Activated naive CD8-positive, alpha-beta T cell treated with anti-CD3 and anti-CD28 coated beads, Interleukin-2, amount 10 ng/mL, durations not matched to agents 7 days and 5 days (primary cell): ENCODE measurements around the gene LPCAT3. TPM values are rescaled to one million over a fixed set of nuclear protein-coding genes. Genes with fewer than 3 reads are reported as not detected.

Experiments
- ATAC-seq: fragments of 150-1000 bp; cut with Tn5 transposase; one replicate; pipeline ENCODE4 v1.10.0; 2021; ENCODE audit warnings: low read depth, moderate library complexity
- POLR2A ChIA-PET: fragments of 350-600 bp; sonication (Branson Sonifier 250); formaldehyde crosslinking; loops from one replicate; lab custom pipeline; 2021; ENCODE audit warnings: antibody characterized with exemption; lab: Charles Lee
- DNase-seq: peaks from one replicate; pipeline ENCODE4 v3.0.0; 2021
- H3K27ac Mint-ChIP-seq: one replicate; pipeline ENCODE4 v1.8.0; 2022; ENCODE audit warnings: mild to moderate bottlenecking, mixed read lengths
- H3K27me3 Mint-ChIP-seq: one replicate; pipeline ENCODE4 v1.8.0; 2022; ENCODE audit warnings: mild to moderate bottlenecking, moderate library complexity, mixed read lengths
- H3K36me3 Mint-ChIP-seq: one replicate; pipeline ENCODE4 v1.8.0; 2021; ENCODE audit warnings: mild to moderate bottlenecking, mixed read lengths
- H3K4me1 Mint-ChIP-seq: one replicate; pipeline ENCODE4 v1.8.0; 2021; ENCODE audit warnings: mixed read lengths
- H3K4me3 Mint-ChIP-seq: one replicate; pipeline ENCODE4 v1.8.0; 2022; ENCODE audit warnings: mild to moderate bottlenecking, moderate library complexity, mixed read lengths
- H3K9me3 Mint-ChIP-seq: one replicate; pipeline ENCODE4 v1.8.0; 2021; ENCODE audit warnings: mixed read lengths
- total RNA-seq, 2 experiments: library from RNA; stranded (reverse); gene quantifications; one replicate each; pipeline ENCODE4 v1.2.3, GENCODE V29; 2021

Gene LPCAT3
- total RNA-seq, 2 experiments from 2014 or later = 30.3 to 33.9 TPM

GRCh38 chr12:6963016-6963731 is 55.1 kb downstream of the LPCAT3 start:
- H3K36me3 Mint-ChIP-seq = peaks cover 27% of the 10 kb centered on the region
- H3K27me3 Mint-ChIP-seq = no peaks in the 10 kb centered on the region
- peak; percentile 36 for DNase-seq
- H3K4me3 Mint-ChIP-seq = no peak overlapping the region
- peaks cover 50% of the 10 kb centered on the region for H3K4me1 Mint-ChIP-seq
- no peak for ATAC-seq
- H3K9me3 Mint-ChIP-seq = no peaks in the 10 kb centered on the region
- peak overlapping the region; percentile 96 for H3K27ac Mint-ChIP-seq
- POLR2A ChIA-PET = interaction anchor here (0.6 to 13.5 kb wide), 5 partner anchors 19 to 87 kb away, joined by 3 to 1055 read pairs (median 3); partner anchors contain the start of genes C12orf57, LPCAT3, PTPN6 and RNU7-1

GRCh38 chr12:6962285-6963015 is 55.8 kb downstream of the LPCAT3 start:
- Mint-ChIP-seq H3K27me3 (no peaks in the 10 kb centered on the region), H3K36me3 (peaks cover 32% of the 10 kb centered on the region), H3K4me1 (peaks cover 51% of the 10 kb centered on the region), H3K27ac (peak overlapping the region; percentile 96), H3K4me3 (peak overlapping the region; percentile 89), H3K9me3 (no peaks in the 10 kb centered on the region)
- POLR2A ChIA-PET = interaction anchor here (1.1 to 13.5 kb wide), 3 partner anchors 18 to 71 kb away, joined by 3 to 1055 read pairs (median 4); partner anchors contain the start of genes C12orf57, PTPN6 and RNU7-1
- DNase-seq (peak; percentile 45), ATAC-seq (no peak)

DNA sequence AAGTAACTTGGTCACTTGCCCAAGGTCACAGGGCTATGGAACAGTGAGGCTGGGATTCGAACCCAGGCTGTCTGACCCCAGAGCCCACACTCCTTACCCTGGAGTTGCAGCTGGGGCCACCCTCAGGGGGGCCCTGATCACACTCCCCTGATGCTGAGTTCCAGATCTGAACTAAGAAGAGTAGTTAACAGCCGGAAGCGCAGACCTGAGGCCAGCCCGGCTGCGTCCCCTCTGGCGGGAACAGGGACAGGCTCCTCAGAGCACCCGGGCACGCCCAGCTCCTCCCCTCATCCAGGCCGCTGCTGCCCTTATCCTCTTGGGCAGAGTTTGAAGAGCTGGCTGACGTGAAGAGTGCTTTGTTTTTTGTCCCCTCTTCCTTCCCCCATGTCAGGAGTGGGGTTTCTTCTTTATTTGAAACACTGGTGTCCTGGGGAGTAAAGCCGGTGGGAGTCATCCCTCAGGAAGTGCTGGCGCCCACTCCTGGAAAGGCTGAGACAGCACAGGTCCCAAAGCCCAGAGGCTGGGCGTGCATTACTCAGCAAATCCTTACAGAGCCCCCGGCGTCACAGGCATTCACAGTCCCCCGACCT is 56.5 kb downstream of the LPCAT3 start:
- Mint-ChIP-seq H3K36me3 (peaks cover 34% of the 10 kb centered on the region), H3K27ac (peak overlapping the region; percentile 96), H3K4me1 (peaks cover 57% of the 10 kb centered on the region), H3K4me3 (peak overlapping the region; percentile 89), H3K27me3 (no peaks in the 10 kb centered on the region), H3K9me3 (no peaks in the 10 kb centered on the region)
- DNase-seq = peak; percentile 62
- POLR2A ChIA-PET = interaction anchor here (0.7 to 13.5 kb wide), 8 partner anchors 18 to 238 kb away, joined by 3 to 1055 read pairs (median 6); partner anchors contain the start of genes C12orf57, COPS7A, LPCAT3 and PTPN6
- ATAC-seq = peak; percentile 10

- peak; percentile 32 for ATAC-seq
- Mint-ChIP-seq H3K9me3 (no peaks in the 10 kb centered on the region), H3K27me3 (no peaks in the 10 kb centered on the region), H3K36me3 (peaks cover 38% of the 10 kb centered on the region), H3K4me1 (peaks cover 59% of the 10 kb centered on the region), H3K4me3 (peak overlapping the region; percentile 89), H3K27ac (peak overlapping the region; percentile 96)
- peak; percentile 72 for DNase-seq
- POLR2A ChIA-PET = interaction anchor here (0.7 to 13.5 kb wide), 8 partner anchors 17 to 237 kb away, joined by 3 to 1055 read pairs (median 6); partner anchors contain the start of genes C12orf57, COPS7A, LPCAT3 and PTPN6
Measured at GRCh38 chr12:6961278-6961694, 57.0 kb downstream of the LPCAT3 start.

- no peaks in the 10 kb centered on the region for H3K9me3 Mint-ChIP-seq
- peaks cover 63% of the 10 kb centered on the region for H3K4me1 Mint-ChIP-seq
- DNase-seq (peak; percentile 55), ATAC-seq (peak; percentile 12)
- POLR2A ChIA-PET = interaction anchor here (0.9 to 13.5 kb wide), 9 partner anchors 17 to 237 kb away, joined by 3 to 1055 read pairs (median 6); partner anchors contain the start of genes C12orf57, COPS7A, LPCAT3 and PTPN6
- H3K27me3 Mint-ChIP-seq = no peaks in the 10 kb centered on the region
- peak overlapping the region; percentile 96 for H3K27ac Mint-ChIP-seq
- H3K36me3 Mint-ChIP-seq = peaks cover 41% of the 10 kb centered on the region
- peak overlapping the region; percentile 89 for H3K4me3 Mint-ChIP-seq
Measured at GRCh38 chr12:6960593-6961277, 57.5 kb downstream of the LPCAT3 start.

GRCh38 chr12:6959805-6960592 is 58.3 kb downstream of the LPCAT3 start:
- Mint-ChIP-seq H3K4me3 (peak overlapping the region; percentile 89), H3K4me1 (peaks cover 66% of the 10 kb centered on the region), H3K27ac (peak overlapping the region; percentile 100), H3K36me3 (peaks cover 44% of the 10 kb centered on the region), H3K9me3 (no peaks in the 10 kb centered on the region), H3K27me3 (no peaks in the 10 kb centered on the region)
- POLR2A ChIA-PET = interaction anchor here (0.6 to 13.5 kb wide), 15 partner anchors 8 to 149 kb away, joined by 3 to 1055 read pairs (median 6); partner anchors contain the start of genes C12orf57, C1RL, EMG1 and ENO2
- no peak for ATAC-seq
- no peak for DNase-seq

- ATAC-seq (peak; percentile 57), DNase-seq (peak; percentile 66)
- H3K4me3 Mint-ChIP-seq = peak overlapping the region; percentile 89
- H3K27ac Mint-ChIP-seq = peak overlapping the region; percentile 100
- peaks cover 68% of the 10 kb centered on the region for H3K4me1 Mint-ChIP-seq
- no peaks in the 10 kb centered on the region for H3K9me3 Mint-ChIP-seq
- H3K27me3 Mint-ChIP-seq = no peaks in the 10 kb centered on the region
- H3K36me3 Mint-ChIP-seq = peaks cover 47% of the 10 kb centered on the region
- POLR2A ChIA-PET = interaction anchor here (0.6 to 13.5 kb wide), 13 partner anchors 9 to 149 kb away, joined by 3 to 1055 read pairs (median 8); partner anchors contain the start of genes C12orf57, C1RL, CDCA3 and EMG1
Measured at GRCh38 chr12:6959058-6959804, 59.0 kb downstream of the LPCAT3 start.

- Mint-ChIP-seq H3K27me3 (no peaks in the 10 kb centered on the region), H3K36me3 (peaks cover 47% of the 10 kb centered on the region), H3K27ac (peak overlapping the region; percentile 100), H3K4me1 (peaks cover 74% of the 10 kb centered on the region), H3K4me3 (peak overlapping the region; percentile 89), H3K9me3 (no peaks in the 10 kb centered on the region)
- POLR2A ChIA-PET = interaction anchor here (1.1 to 13.5 kb wide), 11 partner anchors 9 to 150 kb away, joined by 3 to 1055 read pairs (median 8); partner anchors contain the start of genes C12orf57, C1RL, CDCA3 and EMG1
- ATAC-seq = no peak
- peak; percentile 70 for DNase-seq
Measured at GRCh38 chr12:6958609-6959057, 59.6 kb downstream of the LPCAT3 start.

GRCh38 chr12:6957741-6958608 is 60.3 kb downstream of the LPCAT3 start:
- H3K4me1 Mint-ChIP-seq = peaks cover 78% of the 10 kb centered on the region
- no peaks in the 10 kb centered on the region for H3K27me3 Mint-ChIP-seq
- H3K9me3 Mint-ChIP-seq = no peaks in the 10 kb centered on the region
- DNase-seq (peak; percentile 59), ATAC-seq (no peak)
- POLR2A ChIA-PET = interaction anchor here (1.4 to 13.5 kb wide), 6 partner anchors 14 to 151 kb away, joined by 8 to 1055 read pairs (median 12); partner anchors contain the start of genes C12orf57, C1RL, CDCA3 and ENO2
- peaks cover 52% of the 10 kb centered on the region for H3K36me3 Mint-ChIP-seq
- peak overlapping the region; percentile 100 for H3K27ac Mint-ChIP-seq
- H3K4me3 Mint-ChIP-seq = peak overlapping the region; percentile 89

DNA sequence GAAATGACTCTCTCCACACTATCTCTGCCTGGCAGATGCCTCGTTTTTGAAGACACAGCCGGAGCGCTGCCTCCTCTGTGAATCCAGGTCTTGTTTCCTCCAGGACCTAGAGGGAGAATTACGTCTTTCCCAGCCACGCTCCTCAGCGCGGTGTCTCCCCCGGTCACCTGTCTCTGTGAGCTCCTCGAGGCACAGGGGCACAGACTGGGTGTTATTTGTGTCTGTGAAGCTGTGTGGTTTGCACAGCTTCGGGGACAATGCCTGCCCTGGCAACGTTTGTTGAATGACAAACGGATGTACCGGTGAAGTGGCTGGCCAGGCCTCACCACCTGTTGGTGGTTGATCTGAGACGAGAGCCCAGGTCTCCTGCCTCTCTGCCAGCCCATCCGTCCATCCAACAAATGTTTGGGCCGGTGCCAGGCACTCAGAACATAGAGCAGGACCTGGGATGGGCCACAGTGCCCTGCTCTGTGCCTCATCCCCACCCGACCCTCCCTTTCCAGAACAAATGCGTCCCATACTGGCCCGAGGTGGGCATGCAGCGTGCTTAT is 61.0 kb downstream of the LPCAT3 start:
- DNase-seq (no peak), ATAC-seq (no peak)
- Mint-ChIP-seq H3K9me3 (no peaks in the 10 kb centered on the region), H3K27me3 (no peaks in the 10 kb centered on the region), H3K4me1 (peaks cover 78% of the 10 kb centered on the region), H3K27ac (peak overlapping the region; percentile 100), H3K4me3 (peak overlapping the region; percentile 100), H3K36me3 (peaks cover 59% of the 10 kb centered on the region)
- POLR2A ChIA-PET = interaction anchor here (1.6 to 13.5 kb wide), 4 partner anchors 11 to 85 kb away, joined by 5 to 1055 read pairs (median 9); partner anchors contain the start of genes C12orf57, ENO2, PTPN6 and RNU7-1
